HG02571 (cell line): ENCODE measurements around the gene C1orf174.
"Not testable (repeated sequence)": the region's sequence is repeated elsewhere in the genome, so short reads cannot be mapped to it uniquely, and the experiment has no call there.

ENCODE experiments used
- ATAC-seq: cut with Tn5 transposase; IDR thresholded peaks from one replicate; pipeline ENCODE4 v1.9.1; 2021; ENCODE audit warnings: mild to moderate bottlenecking, moderate library complexity; ENCODE audit not compliant: unreplicated experiment

C1orf174 gene

GRCh38 chr1:3926956-3927355 is 26.9 kb upstream of the C1orf174 start:
- no peak for ATAC-seq

GRCh38 chr1:3925762-3926161 is 25.7 kb upstream of the C1orf174 start:
- ATAC-seq: no peak

DNA sequence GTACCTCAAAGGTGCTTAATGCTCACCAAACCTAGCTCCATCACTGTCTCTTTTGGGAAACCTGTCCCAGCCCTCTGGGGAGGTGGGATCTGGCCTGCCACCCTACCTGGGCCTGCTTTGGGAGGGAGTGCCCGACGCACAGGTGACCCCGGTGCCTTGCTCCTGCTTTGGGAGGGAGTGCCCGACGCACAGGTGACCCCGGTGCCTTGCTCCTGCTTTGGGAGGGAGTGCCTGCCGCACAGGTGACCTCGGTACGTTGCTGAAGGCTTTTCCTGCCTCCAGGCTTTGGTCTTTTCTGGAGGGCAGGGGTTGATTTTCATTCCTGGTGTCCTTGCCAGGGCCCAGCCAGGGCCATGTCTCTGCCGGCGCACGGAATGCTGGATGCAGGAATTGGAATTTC is 25.2 kb upstream of the C1orf174 start:
- ATAC-seq: no peak

- no peak for ATAC-seq
Measured at GRCh38 chr1:3924825-3925220, 24.8 kb upstream of the C1orf174 start.

DNA sequence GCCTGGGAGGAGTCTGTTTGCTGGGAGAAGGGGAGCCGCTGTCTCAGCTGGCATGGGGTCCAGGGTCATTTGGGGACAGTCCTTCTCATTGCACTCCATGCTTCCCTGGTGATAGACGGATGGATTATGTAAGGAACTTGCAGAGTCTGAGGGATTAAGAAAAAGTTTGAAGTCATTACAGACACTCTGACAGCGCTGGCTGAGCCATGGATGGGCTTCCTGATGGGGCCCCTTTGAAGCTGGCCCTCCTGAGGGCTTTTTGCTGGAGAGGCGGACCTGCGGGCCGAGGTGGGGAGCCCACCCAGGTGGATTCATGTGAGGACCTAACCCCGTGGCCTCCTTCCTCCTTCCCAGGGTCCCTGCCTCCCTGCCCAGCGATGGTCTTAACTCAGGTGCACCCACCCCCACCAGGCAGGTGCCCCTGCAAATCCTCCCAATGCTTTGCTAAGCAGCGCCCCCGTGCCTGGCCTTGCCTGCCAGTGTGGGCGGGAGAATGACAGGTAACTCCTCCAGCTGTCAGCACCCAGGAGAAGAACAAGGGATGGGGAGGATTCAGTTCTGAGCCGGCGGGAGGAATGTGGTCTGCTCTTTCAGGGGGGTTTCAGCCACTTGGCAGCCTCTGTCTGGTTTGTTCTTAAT is 24.2 kb upstream of the C1orf174 start:
- ATAC-seq: no peak

DNA sequence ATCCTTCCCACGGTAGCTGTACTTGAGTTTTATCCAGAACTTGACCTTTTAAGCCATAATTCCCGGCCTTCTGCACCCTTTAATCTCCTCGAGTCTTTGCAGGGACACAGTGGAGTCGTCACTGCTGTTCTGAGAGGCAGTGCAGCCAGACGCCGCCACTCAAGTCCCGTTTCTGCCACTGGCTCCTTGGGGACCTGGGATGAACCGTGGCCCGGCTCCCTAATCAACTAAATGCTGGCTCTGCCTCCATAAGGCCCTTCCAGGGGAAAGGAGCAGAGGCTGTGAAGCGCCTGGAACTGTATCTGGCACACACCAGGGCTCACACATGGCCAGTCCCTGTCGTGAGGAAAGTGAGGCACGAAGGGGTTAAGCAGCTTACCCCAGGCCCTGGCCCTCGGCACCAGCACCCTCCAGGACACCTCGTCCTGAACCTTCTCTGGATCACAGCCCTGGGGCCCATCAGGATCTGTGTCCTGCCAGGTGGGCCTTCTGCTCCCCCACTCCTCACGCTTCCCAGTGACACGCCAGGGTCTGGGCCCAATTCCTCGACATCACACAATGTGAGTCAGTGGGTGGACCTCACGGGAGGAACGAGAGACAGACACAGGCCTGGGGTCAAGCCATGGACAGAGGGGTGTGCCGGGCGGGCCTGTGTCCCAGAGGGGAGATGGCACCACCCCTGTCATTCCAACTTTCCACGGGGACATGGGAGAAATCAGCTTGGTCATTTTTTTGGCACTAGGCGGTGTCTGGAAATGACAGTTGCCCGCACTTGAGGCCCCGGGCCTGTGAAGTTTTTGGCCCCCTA is 23.5 kb upstream of the C1orf174 start:
- no peak for ATAC-seq

- no peak for ATAC-seq
Measured at GRCh38 chr1:3922851-3923250, 22.8 kb upstream of the C1orf174 start.

DNA sequence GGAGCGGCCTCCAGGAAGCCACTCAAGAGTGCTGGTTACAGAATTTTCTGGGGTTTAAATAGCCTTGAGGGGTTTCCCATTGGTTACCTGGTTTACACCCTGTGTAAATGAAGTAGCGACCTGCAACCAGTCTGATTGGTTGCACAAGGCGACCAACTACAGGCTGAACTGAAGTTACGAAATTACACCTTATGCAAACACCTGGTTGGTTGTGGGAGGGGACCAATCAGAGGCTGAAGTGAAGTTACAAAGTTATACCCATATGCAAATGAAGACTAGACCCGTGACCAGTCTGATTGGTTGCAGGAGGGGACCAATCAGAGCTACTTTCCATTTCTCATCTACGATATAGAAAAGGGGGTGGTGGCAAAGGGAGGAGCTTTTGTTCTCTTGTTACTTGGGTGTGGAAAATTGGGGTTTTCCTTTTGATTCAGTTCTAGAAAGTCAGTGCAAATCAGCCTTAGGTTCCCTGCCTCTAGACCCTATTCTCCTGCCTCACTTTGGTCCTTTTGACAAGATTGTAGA is 22.2 kb upstream of the C1orf174 start:
- ATAC-seq: no peak

GRCh38 chr1:3921765-3922164 is 21.7 kb upstream of the C1orf174 start:
- no peak for ATAC-seq

GRCh38 chr1:3919706-3920105 is 19.6 kb upstream of the C1orf174 start:
- ATAC-seq: no peak

DNA sequence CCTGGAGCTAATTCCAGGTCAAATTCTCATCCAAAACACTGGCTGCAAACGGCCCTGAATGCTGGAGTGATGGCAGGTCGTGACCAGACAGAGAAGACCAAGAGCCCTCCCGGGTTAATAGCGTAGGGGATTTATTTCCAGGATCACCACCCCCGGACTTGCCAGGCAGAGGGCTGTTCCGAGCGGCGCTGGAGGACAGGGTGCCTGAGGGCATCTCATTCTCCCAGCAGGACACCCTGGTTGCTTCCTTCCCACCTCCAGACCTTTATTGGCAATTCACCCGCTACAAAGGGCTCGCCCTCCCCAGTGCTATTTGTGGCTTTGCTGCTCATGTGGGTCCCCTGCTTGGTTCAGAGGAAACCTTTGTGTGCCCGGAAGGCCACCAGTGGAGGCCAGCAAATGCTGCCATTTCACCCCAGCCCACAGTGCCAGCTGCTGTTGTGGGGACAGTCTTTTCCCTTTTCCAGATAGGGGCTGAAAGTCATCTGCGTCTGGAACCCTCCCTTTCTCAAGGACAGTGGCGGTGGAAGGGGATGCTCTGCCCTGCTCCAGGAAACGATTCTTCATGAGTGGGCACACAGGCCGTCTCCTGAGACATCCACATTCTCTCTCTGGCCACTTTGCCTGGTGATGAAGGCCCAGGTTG is 19.0 kb upstream of the C1orf174 start:
- no peak for ATAC-seq

- ATAC-seq: not testable (repeated sequence)
Measured at GRCh38 chr1:3918359-3918758, 18.3 kb upstream of the C1orf174 start.

DNA sequence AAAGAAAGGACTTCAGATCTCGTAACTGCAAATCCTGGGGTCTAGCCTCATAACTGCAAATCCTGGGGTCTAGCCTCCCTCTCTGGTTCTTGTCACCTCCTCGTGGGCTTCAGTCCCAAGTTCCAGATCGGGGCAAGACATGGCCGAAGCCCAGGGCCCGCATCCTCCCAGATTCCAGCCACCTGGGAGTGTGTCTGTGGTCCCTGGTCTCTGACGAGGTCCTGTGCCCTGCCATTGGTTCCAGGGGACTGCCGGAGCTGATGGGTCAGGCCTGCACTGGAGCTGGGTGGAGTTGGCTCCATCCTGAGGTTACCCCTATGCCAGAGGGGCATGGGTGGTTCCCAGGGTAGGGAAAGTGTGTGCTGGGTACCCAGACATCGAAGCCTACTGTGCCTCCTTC is 17.7 kb upstream of the C1orf174 start:
- no peak for ATAC-seq

- no peak for ATAC-seq
Measured at GRCh38 chr1:3915551-3916121, 15.6 kb upstream of the C1orf174 start.

DNA sequence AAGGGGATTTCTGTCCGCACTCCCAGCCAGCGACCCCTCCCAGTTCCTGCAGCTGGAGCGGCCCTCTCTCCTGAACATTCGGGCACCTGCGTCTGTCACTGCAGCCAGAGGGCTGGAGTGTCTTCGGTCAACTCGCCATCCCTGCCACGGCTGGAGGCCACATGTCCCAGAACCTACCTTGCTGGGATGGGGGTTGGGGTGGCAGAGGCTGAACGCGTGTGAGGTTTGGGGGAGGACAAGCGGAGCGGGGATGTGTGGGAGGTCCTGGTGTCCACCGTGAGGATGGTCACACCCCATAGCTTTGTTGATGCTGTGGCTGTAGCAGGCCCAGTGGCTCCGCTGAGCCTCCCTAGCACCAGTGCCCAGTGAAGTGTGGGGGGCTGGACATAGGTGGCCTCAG is 14.8 kb upstream of the C1orf174 start:
- no peak for ATAC-seq

GRCh38 chr1:3914331-3914851 is 14.3 kb upstream of the C1orf174 start:
- no peak for ATAC-seq

DNA sequence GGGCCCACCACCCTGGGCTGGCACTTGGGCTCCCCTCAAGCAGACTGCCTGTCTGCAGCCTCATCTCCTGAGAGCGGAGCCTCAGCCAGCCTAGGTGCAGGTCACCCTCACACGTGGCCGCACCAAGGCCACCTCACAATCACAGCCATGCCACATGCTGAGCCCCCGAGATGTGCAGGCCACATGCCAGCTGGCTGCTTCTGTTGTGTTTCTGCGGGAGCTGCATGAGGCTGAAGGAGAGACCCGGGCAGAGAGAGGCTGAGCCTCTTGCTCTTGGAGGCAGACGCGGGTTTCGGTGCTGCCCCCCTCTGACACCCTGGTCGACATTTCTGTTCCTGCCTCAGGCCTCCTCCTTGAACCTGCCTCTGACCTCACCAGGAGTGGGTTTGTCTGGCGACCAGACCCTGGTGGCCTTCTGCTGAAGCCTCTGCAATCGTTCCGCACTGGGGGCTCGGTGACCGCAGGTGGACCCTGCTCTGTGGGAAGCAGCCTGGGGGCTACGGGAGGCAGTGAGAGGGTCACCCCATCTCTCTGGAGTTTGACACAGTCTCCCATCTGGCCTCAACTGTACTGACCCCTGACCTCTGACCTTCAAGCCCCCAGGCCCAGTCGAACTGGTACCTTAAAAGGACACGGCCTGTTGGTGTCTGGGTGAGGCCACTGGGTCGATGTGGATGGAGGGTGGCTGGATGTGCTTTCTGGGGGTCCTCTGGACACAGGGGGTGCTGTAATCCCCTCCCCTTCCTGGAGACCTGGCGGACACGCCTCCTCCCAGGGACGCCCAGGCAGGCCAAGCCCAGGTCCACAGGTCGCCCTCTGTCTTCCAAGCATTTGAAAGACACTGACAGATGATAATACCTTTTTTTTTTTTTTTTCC is 13.0 kb upstream of the C1orf174 start:
- ATAC-seq: no peak

GRCh38 chr1:3911981-3912808 is 12.1 kb upstream of the C1orf174 start:
- ATAC-seq: no peak
